ENCODE results near the gene ASCC3.

The ASCC3 gene

GRCh38 chr6:100803264-100804045, 77.7 kb downstream of the ASCC3 start:
- H3K9ac ChIP-seq (ENCODE audit: low read depth, low read length): no peak overlapping the region
- no peaks in the 10 kb centered on the region for H3K9me3 ChIP-seq (ENCODE audit: control insufficient read depth, insufficient read depth, low read length)
- H3K36me3 ChIP-seq (ENCODE audit: control insufficient read depth, insufficient read depth, low read length): peaks cover 34% of the 10 kb centered on the region
- H3K27ac ChIP-seq (ENCODE audit: low read depth, low read length): no peak overlapping the region
- no peaks in the 10 kb centered on the region for H3K4me1 ChIP-seq (ENCODE audit: control insufficient read depth, insufficient read depth, low read length)
- H3K4me3 ChIP-seq (ENCODE audit: low read depth, low read length): no peak overlapping the region
- H3K27me3 ChIP-seq (ENCODE audit: control insufficient read depth, insufficient read depth, low read length): no peaks in the 10 kb centered on the region

GRCh38 chr6:100801036-100801435, 80.1 kb downstream of the ASCC3 start:
- Histone ChIP-seq H3K27me3 (ENCODE audit: control insufficient read depth, insufficient read depth, low read length) (no peaks in the 10 kb centered on the region), H3K4me3 (ENCODE audit: low read depth, low read length) (no peak overlapping the region), H3K4me1 (ENCODE audit: control insufficient read depth, insufficient read depth, low read length) (no peaks in the 10 kb centered on the region), H3K9ac (ENCODE audit: low read depth, low read length) (no peak overlapping the region), H3K27ac (ENCODE audit: low read depth, low read length) (no peak overlapping the region), H3K9me3 (ENCODE audit: control insufficient read depth, insufficient read depth, low read length) (no peaks in the 10 kb centered on the region), H3K36me3 (ENCODE audit: control insufficient read depth, insufficient read depth, low read length) (peaks cover 53% of the 10 kb centered on the region)

- Histone ChIP-seq H3K27ac (ENCODE audit: low read depth, low read length) (no peak overlapping the region), H3K27me3 (ENCODE audit: control insufficient read depth, insufficient read depth, low read length) (no peaks in the 10 kb centered on the region), H3K36me3 (ENCODE audit: control insufficient read depth, insufficient read depth, low read length) (peaks cover 42% of the 10 kb centered on the region), H3K9ac (ENCODE audit: low read depth, low read length) (no peak overlapping the region), H3K9me3 (ENCODE audit: control insufficient read depth, insufficient read depth, low read length) (no peaks in the 10 kb centered on the region), H3K4me1 (ENCODE audit: control insufficient read depth, insufficient read depth, low read length) (no peaks in the 10 kb centered on the region), H3K4me3 (ENCODE audit: low read depth, low read length) (no peak overlapping the region)
Measured at GRCh38 chr6:100796049-100796823, 84.9 kb downstream of the ASCC3 start.

- Histone ChIP-seq H3K36me3 (ENCODE audit: control insufficient read depth, insufficient read depth, low read length) (peaks cover 3% of the 10 kb centered on the region; the same call in 1 of the 2 replicates), H3K4me3 (ENCODE audit: low read depth, low read length) (no peak overlapping the region), H3K9me3 (ENCODE audit: control insufficient read depth, insufficient read depth, low read length) (no peaks in the 10 kb centered on the region), H3K9ac (ENCODE audit: low read depth, low read length) (no peak overlapping the region), H3K4me1 (ENCODE audit: control insufficient read depth, insufficient read depth, low read length) (no peaks in the 10 kb centered on the region), H3K27me3 (ENCODE audit: control insufficient read depth, insufficient read depth, low read length) (no peaks in the 10 kb centered on the region), H3K27ac (ENCODE audit: low read depth, low read length) (no peak overlapping the region)
Measured at GRCh38 chr6:100790084-100790483, 91.0 kb downstream of the ASCC3 start.

GRCh38 chr6:100785982-100786381, 95.1 kb downstream of the ASCC3 start:
- Histone ChIP-seq H3K4me3 (ENCODE audit: low read depth, low read length) (no peak overlapping the region), H3K9me3 (ENCODE audit: control insufficient read depth, insufficient read depth, low read length) (no peaks in the 10 kb centered on the region), H3K9ac (ENCODE audit: low read depth, low read length) (no peak overlapping the region), H3K36me3 (ENCODE audit: control insufficient read depth, insufficient read depth, low read length) (no peaks in the 10 kb centered on the region), H3K27ac (ENCODE audit: low read depth, low read length) (no peak overlapping the region), H3K27me3 (ENCODE audit: control insufficient read depth, insufficient read depth, low read length) (no peaks in the 10 kb centered on the region), H3K4me1 (ENCODE audit: control insufficient read depth, insufficient read depth, low read length) (no peaks in the 10 kb centered on the region)

GRCh38 chr6:100780648-100781047, 100.5 kb downstream of the ASCC3 start:
- Histone ChIP-seq H3K27me3 (ENCODE audit: control insufficient read depth, insufficient read depth, low read length) (no peaks in the 10 kb centered on the region), H3K9me3 (ENCODE audit: control insufficient read depth, insufficient read depth, low read length) (no peaks in the 10 kb centered on the region), H3K27ac (ENCODE audit: low read depth, low read length) (no peak overlapping the region), H3K4me1 (ENCODE audit: control insufficient read depth, insufficient read depth, low read length) (no peaks in the 10 kb centered on the region), H3K4me3 (ENCODE audit: low read depth, low read length) (no peak overlapping the region), H3K9ac (ENCODE audit: low read depth, low read length) (no peak overlapping the region), H3K36me3 (ENCODE audit: control insufficient read depth, insufficient read depth, low read length) (no peaks in the 10 kb centered on the region)

GRCh38 chr6:100775667-100776066, 105.5 kb downstream of the ASCC3 start:
- H3K4me3 ChIP-seq (ENCODE audit: low read depth, low read length): no peak overlapping the region
- no peaks in the 10 kb centered on the region for H3K4me1 ChIP-seq (ENCODE audit: control insufficient read depth, insufficient read depth, low read length)
- H3K36me3 ChIP-seq (ENCODE audit: control insufficient read depth, insufficient read depth, low read length): no peaks in the 10 kb centered on the region
- H3K9ac ChIP-seq (ENCODE audit: low read depth, low read length): no peak overlapping the region
- H3K9me3 ChIP-seq (ENCODE audit: control insufficient read depth, insufficient read depth, low read length): no peaks in the 10 kb centered on the region
- no peaks in the 10 kb centered on the region for H3K27me3 ChIP-seq (ENCODE audit: control insufficient read depth, insufficient read depth, low read length)
- H3K27ac ChIP-seq (ENCODE audit: low read depth, low read length): no peak overlapping the region

- Histone ChIP-seq H3K9me3 (ENCODE audit: control insufficient read depth, insufficient read depth, low read length) (no peaks in the 10 kb centered on the region), H3K9ac (ENCODE audit: low read depth, low read length) (no peak overlapping the region), H3K4me1 (ENCODE audit: control insufficient read depth, insufficient read depth, low read length) (no peaks in the 10 kb centered on the region), H3K27ac (ENCODE audit: low read depth, low read length) (no peak overlapping the region), H3K4me3 (ENCODE audit: low read depth, low read length) (no peak overlapping the region), H3K27me3 (ENCODE audit: control insufficient read depth, insufficient read depth, low read length) (no peaks in the 10 kb centered on the region), H3K36me3 (ENCODE audit: control insufficient read depth, insufficient read depth, low read length) (no peaks in the 10 kb centered on the region)
Measured at GRCh38 chr6:100774681-100775080, 106.4 kb downstream of the ASCC3 start.

- H3K36me3 ChIP-seq (ENCODE audit: control insufficient read depth, insufficient read depth, low read length): peaks cover 35% of the 10 kb centered on the region
- no peaks in the 10 kb centered on the region for H3K27me3 ChIP-seq (ENCODE audit: control insufficient read depth, insufficient read depth, low read length)
- no peaks in the 10 kb centered on the region for H3K4me1 ChIP-seq (ENCODE audit: control insufficient read depth, insufficient read depth, low read length)
- no peak overlapping the region for H3K27ac ChIP-seq (ENCODE audit: low read depth, low read length)
- H3K4me3 ChIP-seq (ENCODE audit: low read depth, low read length): no peak overlapping the region
- H3K9me3 ChIP-seq (ENCODE audit: control insufficient read depth, insufficient read depth, low read length): peaks cover 5% of the 10 kb centered on the region
- H3K9ac ChIP-seq (ENCODE audit: low read depth, low read length): no peak overlapping the region
Measured at GRCh38 chr6:100768816-100769351, 112.2 kb downstream of the ASCC3 start.

- H3K9me3 ChIP-seq (ENCODE audit: control insufficient read depth, insufficient read depth, low read length): peaks cover 5% of the 10 kb centered on the region
- no peak overlapping the region for H3K4me3 ChIP-seq (ENCODE audit: low read depth, low read length)
- peaks cover 62% of the 10 kb centered on the region for H3K36me3 ChIP-seq (ENCODE audit: control insufficient read depth, insufficient read depth, low read length)
Measured at GRCh38 chr6:100763617-100764241, 117.4 kb downstream of the ASCC3 start.

GRCh38 chr6:100761841-100762240, 119.3 kb downstream of the ASCC3 start:
- Histone ChIP-seq H3K9me3 (ENCODE audit: control insufficient read depth, insufficient read depth, low read length) (peaks cover 5% of the 10 kb centered on the region), H3K27me3 (ENCODE audit: control insufficient read depth, insufficient read depth, low read length) (no peaks in the 10 kb centered on the region), H3K36me3 (ENCODE audit: control insufficient read depth, insufficient read depth, low read length) (peaks cover 57% of the 10 kb centered on the region), H3K27ac (ENCODE audit: low read depth, low read length) (no peak overlapping the region), H3K4me3 (ENCODE audit: low read depth, low read length) (no peak overlapping the region), H3K4me1 (ENCODE audit: control insufficient read depth, insufficient read depth, low read length) (no peaks in the 10 kb centered on the region), H3K9ac (ENCODE audit: low read depth, low read length) (no peak overlapping the region)

More at GRCh38 chr6:100763617-100764241, 117.4 kb downstream of the ASCC3 start:
- no peaks in the 10 kb centered on the region for H3K27me3 ChIP-seq (ENCODE audit: control insufficient read depth, insufficient read depth, low read length)
- no peaks in the 10 kb centered on the region for H3K4me1 ChIP-seq (ENCODE audit: control insufficient read depth, insufficient read depth, low read length)
- no peak overlapping the region for H3K9ac ChIP-seq (ENCODE audit: low read depth, low read length)
- H3K27ac ChIP-seq (ENCODE audit: low read depth, low read length): no peak overlapping the region

Data from HUES48 (cell line).